SK-N-SH (cell line): ENCODE results near the gene CDC6. TPM values are rescaled to one million over a fixed set of nuclear protein-coding genes. Genes with fewer than 3 reads are reported as not detected.

Experiments
- CTCF ChIA-PET: fragments of 300-600, 350-600 bp; formaldehyde crosslinking; extraction: SDS; loops from one replicate; lab custom pipeline; 2021; lab: Yijun Ruan, JAX
- POLR2A ChIA-PET: fragments of 350-600 bp; sonication (Branson Sonifier 250); formaldehyde crosslinking; extraction: SDS; loops from one replicate; lab custom pipeline; 2020; ENCODE audit warnings: antibody characterized with exemption, inconsistent platforms; lab: Yijun Ruan, JAX
- DNase-seq: peaks from one replicate; pipeline ENCODE4 v3.0.0; 2012
- H2AFZ ChIP-seq: fragments of 200-600 bp; sonication (generic); 2 replicates; pipeline ENCODE4 v1.8.1; 2016; ENCODE audit warnings: antibody characterized with exemption, mild to moderate bottlenecking, low read depth
- H3F3A ChIP-seq: fragments of 200-600 bp; sonication (generic); replicated peaks from 2 replicates; pipeline ENCODE3; 2016; ENCODE audit warnings: antibody characterized with exemption, mild to moderate bottlenecking; ENCODE audit not compliant: insufficient read depth
- H3K27ac ChIP-seq, 2 experiments: fragments of 200-500 bp in 1 of 2; fragments of 200-600 bp in 1 of 2; sonication (Bioruptor generic) in 1 of 2; sonication (generic), shearing (Covaris generic) in 1 of 2; 2 replicates each; pipeline versions ENCODE4 v1.5.1 to v1.6.1; 2014 to 2016; ENCODE audit warnings: low read depth in 2 of 2, inconsistent platforms in 1 of 2, low read length in 1 of 2, mild to moderate bottlenecking in 1 of 2, mixed read lengths in 1 of 2
- H3K27me3 ChIP-seq: fragments of 200-600 bp; sonication (generic), shearing (Covaris generic); 2 replicates; pipeline ENCODE4 v1.6.1; 2016; ENCODE audit warnings: mixed run types; ENCODE audit not compliant: insufficient read depth
- H3K36me3 ChIP-seq, 2 experiments: fragments of 200-500 bp in 1 of 2; fragments of 200-600 bp in 1 of 2; sonication (Bioruptor generic) in 1 of 2; sonication (generic) in 1 of 2; replicated peaks in 1 of 2; 2 replicates each; pipeline versions ENCODE3 to v1.5.1; 2014 to 2016; ENCODE audit warnings: low read length in 1 of 2, mild to moderate bottlenecking in 1 of 2; ENCODE audit not compliant: insufficient read depth in 2 of 2, control insufficient read depth in 1 of 2
- H3K4me1 ChIP-seq, 2 experiments: fragments of 200-500 bp in 1 of 2; fragments of 200-600 bp in 1 of 2; sonication (Bioruptor generic) in 1 of 2; sonication (generic), shearing (Covaris generic) in 1 of 2; 2 replicates each; pipeline versions ENCODE4 v1.5.1 to v1.6.1; 2014 to 2016; ENCODE audit warnings: low read depth in 1 of 2, low read length in 1 of 2, mixed run types in 1 of 2; ENCODE audit not compliant: insufficient read depth in 2 of 2, control insufficient read depth in 1 of 2
- H3K4me2 ChIP-seq: fragments of 200-600 bp; sonication (generic), shearing (Covaris generic); 2 replicates; pipeline ENCODE4 v1.6.1; 2017; ENCODE audit warnings: mixed run types
- H3K4me3 ChIP-seq, 2 experiments: fragments of 200-500 bp in 1 of 2; fragments of 200-600 bp in 1 of 2; sonication (Bioruptor generic) in 1 of 2; sonication (generic), shearing (Covaris generic) in 1 of 2; 2 replicates each; pipeline versions ENCODE4 v1.5.1 to v1.8.1; 2014 to 2016; ENCODE audit warnings: low read depth in 2 of 2, inconsistent platforms in 1 of 2, low read length in 1 of 2, mild to moderate bottlenecking in 1 of 2, mixed read lengths in 1 of 2, moderate library complexity in 1 of 2
- H3K79me2 ChIP-seq: fragments of 200-600 bp; sonication (generic); 2 replicates; pipeline ENCODE4 v1.8.1; 2017; ENCODE audit warnings: mild to moderate bottlenecking; ENCODE audit not compliant: insufficient read depth
- H3K9ac ChIP-seq: fragments of 200-600 bp; sonication (generic); 2 replicates; pipeline ENCODE4 v1.6.1; 2017; ENCODE audit warnings: mixed run types
- H3K9me2 ChIP-seq: fragments of 200-600 bp; sonication (generic); 2 replicates; pipeline ENCODE4 v1.6.1; 2017; ENCODE audit warnings: mixed run types
- H3K9me3 ChIP-seq: fragments of 200-600 bp; sonication (generic); 2 replicates; pipeline ENCODE4 v1.6.1; 2017; ENCODE audit warnings: mixed run types, mild to moderate bottlenecking, moderate library complexity
- H4K20me1 ChIP-seq: fragments of 200-600 bp; sonication (generic); 2 replicates; pipeline ENCODE4 v1.6.1; 2017; ENCODE audit warnings: mild to moderate bottlenecking, mixed run types; ENCODE audit not compliant: insufficient read depth
- CTCF ChIP-seq: fragments of 200-600 bp; sonication (generic); IDR thresholded peaks from 2 replicates; pipeline ENCODE4 v1.6.1; 2017; ENCODE audit warnings: antibody characterized with exemption, mild to moderate bottlenecking, moderate library complexity
- ELF1 ChIP-seq: IDR thresholded peaks from 2 replicates; pipeline ENCODE4 v1.4.0; 2012
- FOSL2 ChIP-seq: IDR thresholded peaks from 2 replicates; pipeline ENCODE4 v1.4.0; 2012; ENCODE audit warnings: low read depth, mild to moderate bottlenecking, moderate library complexity, borderline replicate concordance
- GATA2 ChIP-seq: sonication (generic); formaldehyde crosslinking; IDR thresholded peaks from 2 replicates; pipeline ENCODE4 v1.5.0; 2020; ENCODE audit warnings: mild to moderate bottlenecking, missing genetic modification reagents
- MAX ChIP-seq: IDR thresholded peaks from 2 replicates; pipeline ENCODE4 v1.4.0; 2012; ENCODE audit warnings: low read depth
- PBX3 ChIP-seq: IDR thresholded peaks from 2 replicates; pipeline ENCODE4; 2012
- POLR2AphosphoS5 ChIP-seq: IDR thresholded peaks from 2 replicates; pipeline ENCODE4 v1.6.1; 2012; ENCODE audit warnings: low read depth, low read length
- RAD21 ChIP-seq: IDR thresholded peaks from 2 replicates; pipeline ENCODE4 v1.6.1; 2012; ENCODE audit warnings: mild to moderate bottlenecking, low read length
- RCOR1 ChIP-seq: fragments of 150-350 bp; IDR thresholded peaks from 2 replicates; pipeline ENCODE4 v1.6.1; 2017; ENCODE audit warnings: antibody characterized with exemption, low read length
- REST ChIP-seq: IDR thresholded peaks from 2 replicates; pipeline ENCODE4 v1.6.1; 2012; ENCODE audit warnings: mild to moderate bottlenecking, low read depth, low read length, moderate library complexity
- RXRA ChIP-seq: IDR thresholded peaks from 2 replicates; pipeline ENCODE4 v1.4.0; 2012; ENCODE audit warnings: low read depth, mild to moderate bottlenecking, borderline replicate concordance
- TCF12 ChIP-seq: IDR thresholded peaks from 2 replicates; pipeline ENCODE4 v1.4.0; 2012
- TEAD4 ChIP-seq: IDR thresholded peaks from 2 replicates; pipeline ENCODE4 v1.4.0; 2012; ENCODE audit warnings: mild to moderate bottlenecking, borderline replicate concordance; ENCODE audit not compliant: insufficient read depth
- USF1 ChIP-seq: IDR thresholded peaks from 2 replicates; pipeline ENCODE4 v1.4.0; 2012; ENCODE audit warnings: low read depth, borderline replicate concordance
- USF2 ChIP-seq: fragments of 150-350 bp; IDR thresholded peaks from 2 replicates; pipeline ENCODE4 v1.6.1; 2017; ENCODE audit warnings: antibody characterized with exemption, low read length, low read depth, borderline replicate concordance
- WGBS: methylation state at CpG from one replicate; pipeline ENCODE4 v1.1.6; 2017; ENCODE audit warnings: low lambda C conversion rate; 5-methylcytosine and 5-hydroxymethylcytosine counted together
- polyA plus RNA-seq, 3 experiments: library from polyadenylated mRNA; depleted of rRNA; stranded (reverse); fragments of >200 nt; gene quantifications; 2 replicates each; pipeline ENCODE4 v1.2.3, GENCODE V29; 2012

Gene CDC6
- polyA plus RNA-seq, 1 of the 3 experiments (the other 2 are of a cell fraction): 12.7 TPM

- H3K4me3 ChIP-seq: no peak overlapping the region
- no peak for TF ChIP-seq USF2
- TF ChIP-seq RXRA: no peak
- TF ChIP-seq TEAD4: no peak
- TF ChIP-seq GATA2 (CRISPR knock-in tag): no peak
- TF ChIP-seq CTCF: no peak
- TF ChIP-seq POLR2AphosphoS5: no peak
- no peak for TF ChIP-seq USF1
- no peak for TF ChIP-seq TCF12
- TF ChIP-seq, all 33 proteins: peak for 0
- CTCF ChIA-PET: interaction anchor here (0.8 to 1.9 kb wide), 5 partner anchors 10 to 46 kb away, joined by 3 to 7 read pairs (median 4); no protein-coding TSS in a partner anchor
- Histone ChIP-seq H3K27ac (peak overlapping the region; percentile 58), H2AFZ (no peak overlapping the region), H3K4me1 (peaks cover 15 to 19% of the 10 kb centered on the region in 2 experiments), H3K36me3 (no peaks in the 10 kb centered on the region), H3K27me3 (no peaks in the 10 kb centered on the region), H3K9me2 (no peaks in the 10 kb centered on the region), H4K20me1 (peaks cover 39% of the 10 kb centered on the region), H3K9me3 (no peaks in the 10 kb centered on the region), H3K4me2 (no peak overlapping the region; the same call in 1 of the 2 replicates), H3K79me2 (peaks cover 95% of the 10 kb centered on the region), H3K9ac (no peak overlapping the region), H3F3A (peaks cover 18% of the 10 kb centered on the region)
- no peak for DNase-seq
- 96% methylated on average over 4 of the region's 4 CpGs for WGBS
- POLR2A ChIA-PET: no interaction called here
Observed at GRCh38 chr17:40244255-40244654, 43.4 kb upstream of the CDC6 start.

GRCh38 chr17:40247926-40248495, 39.7 kb upstream of the CDC6 start:
- Histone ChIP-seq H4K20me1 (peaks cover 21% of the 10 kb centered on the region), H3K4me2 (no peak overlapping the region; the same call in 1 of the 2 replicates), H3K79me2 (peaks cover 96% of the 10 kb centered on the region), H3K27me3 (no peaks in the 10 kb centered on the region), H3K36me3 (no peaks in the 10 kb centered on the region), H3K4me1 (peaks cover 8 to 18% of the 10 kb centered on the region in 2 experiments), H3K9me3 (no peaks in the 10 kb centered on the region), H3K4me3 (no peak overlapping the region), H2AFZ (no peak overlapping the region), H3F3A (peaks cover 17% of the 10 kb centered on the region), H3K9me2 (no peaks in the 10 kb centered on the region), H3K27ac (peak overlapping the region in 1 of 2 experiments; percentile 34; a peak in 2 of 4 replicates), H3K9ac (no peak overlapping the region)
- WGBS: 95% methylated on average over 7 of the region's 7 CpGs
- TF ChIP-seq RXRA: no peak
- TF ChIP-seq TEAD4: no peak
- TF ChIP-seq RAD21: no peak
- no peak for TF ChIP-seq MAX
- no peak for TF ChIP-seq RCOR1
- no peak for TF ChIP-seq FOSL2
- no peak for TF ChIP-seq REST
- no peak for TF ChIP-seq POLR2AphosphoS5
- TF ChIP-seq ELF1: no peak
- TF ChIP-seq PBX3: no peak
- no peak for TF ChIP-seq USF2
- POLR2A ChIA-PET: no interaction called here
- CTCF ChIA-PET: no interaction called here
- DNase-seq: no peak
